CD4-positive, alpha-beta T cell (primary cell): ENCODE measurements around the gene ABCC4. TPM values are rescaled to one million over a fixed set of nuclear protein-coding genes. Genes with fewer than 3 reads are reported as not detected.

Source experiments
- ATAC-seq: fragments of 200-7000 bp; cut with Tn5 transposase; one replicate; pipeline ENCODE4 v1.10.0; 2022; ENCODE audit warnings: mild to moderate bottlenecking; ENCODE audit not compliant: poor library complexity
- CTCF ChIA-PET: fragments of 350-600 bp; sonication (Branson Sonifier 250); formaldehyde crosslinking; loops from one replicate; lab custom pipeline; 2021; ENCODE audit warnings: antibody characterized with exemption, inconsistent platforms; lab: Charles Lee
- POLR2A ChIA-PET: fragments of 350-600 bp; sonication (Branson Sonifier 250); formaldehyde crosslinking; loops from one replicate; lab custom pipeline; 2021; ENCODE audit warnings: antibody characterized with exemption, inconsistent platforms; lab: Charles Lee
- DNase-seq, 14 experiments: peaks; one replicate each; pipeline ENCODE4 v3.0.0-alpha.2; 2013 to 2020; ENCODE audit warnings: mixed read lengths in 2 of 14
- H3K27ac ChIP-seq, 2 donors: one replicate each; pipeline versions ENCODE4 v1.5.1 to v1.7.0; 2013; ENCODE audit warnings: low read length in 2 of 2, low read depth in 1 of 2, mild to moderate bottlenecking in 1 of 2
- H3K27me3 ChIP-seq, 2 experiments: 1 replicate in 1 of 2; 2 replicates in 1 of 2; pipeline versions ENCODE4 v1.6.1 to v1.7.0; 2013; ENCODE audit warnings: low read length in 2 of 2, control low read depth in 1 of 2, mild to moderate bottlenecking in 1 of 2, moderate library complexity in 1 of 2; ENCODE audit not compliant: insufficient read depth in 2 of 2, control insufficient read depth in 1 of 2
- H3K36me3 ChIP-seq: one replicate; pipeline ENCODE4 v1.6.1; 2013; ENCODE audit warnings: low read length, control low read depth; ENCODE audit not compliant: insufficient read depth
- H3K4me1 ChIP-seq: one replicate; pipeline ENCODE4 v1.6.1; 2013; ENCODE audit warnings: low read length, control low read depth; ENCODE audit not compliant: insufficient read depth
- H3K4me3 ChIP-seq: one replicate; pipeline ENCODE4 v1.5.1; 2013; ENCODE audit warnings: mild to moderate bottlenecking, low read length, moderate library complexity
- H3K9me3 ChIP-seq, 2 experiments: 1 replicate in 1 of 2; 2 replicates in 1 of 2; pipeline versions ENCODE4 v1.6.1 to v1.7.0; 2013; ENCODE audit warnings: low read length in 2 of 2, mild to moderate bottlenecking in 2 of 2, control low read depth in 1 of 2, moderate library complexity in 1 of 2; ENCODE audit not compliant: control insufficient read depth in 1 of 2, insufficient read depth in 1 of 2
- H3K27ac Mint-ChIP-seq: one replicate; pipeline ENCODE4 v1.8.0; 2020; ENCODE audit warnings: mixed read lengths
- H3K27me3 Mint-ChIP-seq: one replicate; pipeline ENCODE4 v1.8.0; 2021; ENCODE audit warnings: mixed read lengths
- H3K36me3 Mint-ChIP-seq: one replicate; pipeline ENCODE4 v1.8.0; 2021; ENCODE audit warnings: low read depth, mixed read lengths
- H3K4me1 Mint-ChIP-seq: one replicate; pipeline ENCODE4 v1.8.0; 2021; ENCODE audit warnings: low read depth, mixed read lengths
- H3K4me3 Mint-ChIP-seq: one replicate; pipeline ENCODE4 v1.8.0; 2020; ENCODE audit warnings: mild to moderate bottlenecking, mixed read lengths
- H3K9me3 Mint-ChIP-seq: one replicate; pipeline ENCODE4 v1.8.0; 2020; ENCODE audit warnings: mixed read lengths
- intact Hi-C, 2 experiments: fragments of 100-400 bp; cut with DNase I in 1 of 2; cut with micrococcal nuclease in 1 of 2; formaldehyde crosslinking; loops; one replicate each; pipeline versions ENCODE4 v1.15.1 to v1.9.0; 2023 to 2025; cut with DNase I, micrococcal nuclease
- total RNA-seq, 174 experiments: library from RNA in 2 of 174; stranded (reverse) in 2 of 174; gene quantifications; one replicate each; pipeline ENCODE4 v1.2.3 and lab custom pipeline; 2021 to 2026
- TF ChIP-seq, protein P1 (sequence below): fragments of 200-600 bp; IDR thresholded peaks from one replicate; pipeline ENCODE4 v1.8.0; 2022; ENCODE audit warnings: antibody characterized with exemption, mild to moderate bottlenecking

ABCC4 gene
- total RNA-seq, 2 experiments from 2014 or later, result 4.0 to 4.4 TPM

DNA sequence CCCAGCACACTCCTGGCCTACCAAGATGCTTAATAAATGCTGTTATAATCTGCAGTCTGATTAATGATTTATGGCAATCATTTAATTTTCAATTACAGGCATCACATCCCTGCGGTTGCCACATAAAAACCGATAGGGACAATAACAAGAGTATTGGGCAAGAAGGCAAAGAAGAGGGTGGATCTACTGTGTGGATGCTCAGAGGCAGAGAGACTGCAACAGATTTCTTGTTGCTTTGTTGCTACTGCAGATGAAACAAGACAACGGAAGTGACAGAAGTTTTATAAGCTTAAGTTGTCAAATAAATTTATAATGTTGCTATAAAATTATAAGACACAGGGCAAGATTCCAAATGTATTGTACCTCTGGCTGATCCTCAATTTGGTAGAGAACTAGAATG, 154.8 kb downstream of the ABCC4 start:
- no peaks in the 10 kb centered on the region for H3K27me3 Mint-ChIP-seq
- CTCF ChIA-PET, result no interaction called here
- no peak for DNase-seq
- Histone ChIP-seq H3K4me3 (no peak overlapping the region), H3K27ac (no peak overlapping the region), H3K4me1 (no peaks in the 10 kb centered on the region), H3K9me3 (peaks cover 0 to 6% of the 10 kb centered on the region in 2 experiments), H3K36me3 (no peaks in the 10 kb centered on the region), H3K27me3 (no peaks in the 10 kb centered on the region)
- TF ChIP-seq, protein P1, sequence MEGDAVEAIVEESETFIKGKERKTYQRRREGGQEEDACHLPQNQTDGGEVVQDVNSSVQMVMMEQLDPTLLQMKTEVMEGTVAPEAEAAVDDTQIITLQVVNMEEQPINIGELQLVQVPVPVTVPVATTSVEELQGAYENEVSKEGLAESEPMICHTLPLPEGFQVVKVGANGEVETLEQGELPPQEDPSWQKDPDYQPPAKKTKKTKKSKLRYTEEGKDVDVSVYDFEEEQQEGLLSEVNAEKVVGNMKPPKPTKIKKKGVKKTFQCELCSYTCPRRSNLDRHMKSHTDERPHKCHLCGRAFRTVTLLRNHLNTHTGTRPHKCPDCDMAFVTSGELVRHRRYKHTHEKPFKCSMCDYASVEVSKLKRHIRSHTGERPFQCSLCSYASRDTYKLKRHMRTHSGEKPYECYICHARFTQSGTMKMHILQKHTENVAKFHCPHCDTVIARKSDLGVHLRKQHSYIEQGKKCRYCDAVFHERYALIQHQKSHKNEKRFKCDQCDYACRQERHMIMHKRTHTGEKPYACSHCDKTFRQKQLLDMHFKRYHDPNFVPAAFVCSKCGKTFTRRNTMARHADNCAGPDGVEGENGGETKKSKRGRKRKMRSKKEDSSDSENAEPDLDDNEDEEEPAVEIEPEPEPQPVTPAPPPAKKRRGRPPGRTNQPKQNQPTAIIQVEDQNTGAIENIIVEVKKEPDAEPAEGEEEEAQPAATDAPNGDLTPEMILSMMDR, result no peak
- no peak overlapping the region for H3K27ac Mint-ChIP-seq
- no peak overlapping the region for H3K4me3 Mint-ChIP-seq
- intact Hi-C loops, result no loop called here
- peaks cover 12% of the 10 kb centered on the region for H3K4me1 Mint-ChIP-seq
- peaks cover 4% of the 10 kb centered on the region for H3K9me3 Mint-ChIP-seq
- no peak for ATAC-seq
- POLR2A ChIA-PET, result no interaction called here
- peaks cover 32% of the 10 kb centered on the region for H3K36me3 Mint-ChIP-seq

DNA sequence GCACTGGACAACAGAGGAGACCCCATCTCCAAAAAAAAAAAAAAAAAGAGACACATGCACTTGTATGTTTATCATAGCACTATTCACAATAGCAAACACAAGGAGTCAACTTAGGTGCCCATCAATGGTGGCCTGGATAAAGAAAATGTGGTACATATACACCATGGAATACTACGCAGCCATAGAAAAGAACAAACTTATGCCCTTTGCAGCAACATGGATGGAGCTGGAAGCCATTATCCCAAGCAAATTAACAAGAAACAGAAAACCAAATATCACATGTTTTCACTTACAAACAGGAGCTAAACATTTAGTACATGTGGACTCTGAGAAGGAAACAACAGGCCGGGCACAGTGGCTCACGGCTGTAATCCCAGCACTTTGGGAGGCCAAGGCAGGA, 155.7 kb downstream of the ABCC4 start:
- H3K27ac Mint-ChIP-seq, result no peak overlapping the region
- POLR2A ChIA-PET, result no interaction called here
- ATAC-seq, result no peak
- H3K4me3 ChIP-seq, result no peak overlapping the region
- H3K27me3 ChIP-seq, result no peaks in the 10 kb centered on the region
- TF ChIP-seq, protein P1, result no peak
- H3K9me3 ChIP-seq, result peaks cover 0 to 6% of the 10 kb centered on the region in 2 experiments
- CTCF ChIA-PET, result no interaction called here
- H3K36me3 ChIP-seq, result no peaks in the 10 kb centered on the region
- DNase-seq, result no peak
- H3K4me3 Mint-ChIP-seq, result no peak overlapping the region
- H3K9me3 Mint-ChIP-seq, result peaks cover 4% of the 10 kb centered on the region
- H3K4me1 Mint-ChIP-seq, result peaks cover 8% of the 10 kb centered on the region
- intact Hi-C loops, result no loop called here
- H3K27me3 Mint-ChIP-seq, result no peaks in the 10 kb centered on the region
- H3K36me3 Mint-ChIP-seq, result peaks cover 41% of the 10 kb centered on the region
- H3K4me1 ChIP-seq, result no peaks in the 10 kb centered on the region
- H3K27ac ChIP-seq, result no peak overlapping the region

DNA sequence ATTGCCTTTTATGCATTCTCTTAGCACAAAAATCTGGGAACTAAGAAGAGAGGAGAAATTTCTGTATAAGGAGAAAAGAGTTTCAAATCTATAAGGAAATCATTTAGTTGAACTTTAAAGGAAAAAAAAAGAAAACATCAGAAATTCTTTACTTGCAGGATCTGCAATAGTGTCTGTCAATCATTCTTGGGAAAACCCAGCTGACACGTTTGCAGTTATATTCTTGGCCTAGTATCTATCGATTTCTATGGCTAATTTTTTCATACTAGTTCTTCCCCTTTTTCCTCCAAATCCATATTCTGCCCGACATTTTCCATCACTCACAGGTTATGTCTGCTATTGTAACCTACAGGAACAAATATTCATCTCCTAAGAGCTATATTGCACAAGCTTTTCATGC, 160.7 kb downstream of the ABCC4 start:
- peaks cover 4% of the 10 kb centered on the region for H3K9me3 Mint-ChIP-seq
- peaks cover 43% of the 10 kb centered on the region for H3K36me3 Mint-ChIP-seq
- H3K4me1 Mint-ChIP-seq, result peaks cover 6% of the 10 kb centered on the region
- CTCF ChIA-PET, result no interaction called here
- intact Hi-C loops, result no loop called here
- TF ChIP-seq, protein P1, result no peak
- ATAC-seq, result no peak
- no peak overlapping the region for H3K4me3 Mint-ChIP-seq
- Histone ChIP-seq H3K36me3 (peaks cover 5% of the 10 kb centered on the region), H3K27me3 (no peaks in the 10 kb centered on the region), H3K4me1 (no peaks in the 10 kb centered on the region), H3K4me3 (no peak overlapping the region), H3K27ac (no peak overlapping the region), H3K9me3 (peaks cover 0 to under 1% of the 10 kb centered on the region in 2 experiments)
- no peak overlapping the region for H3K27ac Mint-ChIP-seq
- POLR2A ChIA-PET, result no interaction called here
- DNase-seq, result no peak
- no peaks in the 10 kb centered on the region for H3K27me3 Mint-ChIP-seq
